ENCODE measurements around the gene CFL1.
A peak's percentile ranks its signal among the peaks of the same experiment; 100 is the strongest.
"Not testable (repeated sequence)": the region's sequence is repeated elsewhere in the genome, so short reads cannot be mapped to it uniquely, and the experiment has no call there.

Gene CFL1

GRCh38 chr11:65857853-65858680, at the start of gene CFL1:
TSS of gene CFL1 (minus strand) at chr11:65858180. CDS start at chr11:65858099, 81 bp downstream.
- peak; percentile 97 for DNase-seq

- DNase-seq, result no peak
Observed at GRCh38 chr11:65906602-65907001, 48.6 kb upstream of the CFL1 start.

- DNase-seq, result no peak
Observed at GRCh38 chr11:65903715-65904114, 45.7 kb upstream of the CFL1 start.

- DNase-seq, result no peak
Observed at GRCh38 chr11:65903068-65903481, 45.1 kb upstream of the CFL1 start.

- no peak for DNase-seq
Observed at GRCh38 chr11:65900899-65901180, 42.9 kb upstream of the CFL1 start.

GRCh38 chr11:65900125-65900898, 42.3 kb upstream of the CFL1 start, which contains the start of gene FOSL1:
TSS of gene FOSL1 (minus strand) at chr11:65900388. CDS start at chr11:65900339, 49 bp downstream.
- DNase-seq, result peak; percentile 94

GRCh38 chr11:65899356-65900124, 41.6 kb upstream of the CFL1 start:
- peak; percentile 81 for DNase-seq

GRCh38 chr11:65898656-65899355, 40.8 kb upstream of the CFL1 start:
- DNase-seq, result no peak

GRCh38 chr11:65897020-65897471, 39.1 kb upstream of the CFL1 start:
- DNase-seq, result no peak

GRCh38 chr11:65896034-65896999, 38.3 kb upstream of the CFL1 start:
- no peak for DNase-seq

- DNase-seq, result no peak
Observed at GRCh38 chr11:65895482-65895981, 37.6 kb upstream of the CFL1 start.

GRCh38 chr11:65894034-65894591, 36.1 kb upstream of the CFL1 start:
- DNase-seq, result no peak

GRCh38 chr11:65892661-65893317, 34.8 kb upstream of the CFL1 start:
- no peak for DNase-seq

- not testable (repeated sequence) for DNase-seq
Observed at GRCh38 chr11:65892137-65892540, 34.2 kb upstream of the CFL1 start.

GRCh38 chr11:65891219-65892136, 33.5 kb upstream of the CFL1 start:
- peak; percentile 63 for DNase-seq

- peak; percentile 98 for DNase-seq
Observed at GRCh38 chr11:65890324-65891218, 32.6 kb upstream of the CFL1 start, which contains the start of gene CCDC85B. TSS of gene CCDC85B (plus strand) at chr11:65890673. CDS start at chr11:65890784, 111 bp downstream.

- DNase-seq, result peak; percentile 96
Observed at GRCh38 chr11:65888163-65888814, 30.3 kb upstream of the CFL1 start, which contains the start of gene FIBP. TSS of gene FIBP (minus strand) at chr11:65888471. CDS start at chr11:65888418, 53 bp downstream.
